ENCODE measurements around the gene SNRPB2. TPM values are rescaled to one million over a fixed set of nuclear protein-coding genes. Genes with fewer than 3 reads are reported as not detected.

SNRPB2 gene
- total and polyA plus RNA-seq, 2 donors (not counting 3 experiments of a cell fraction or from before 2014, with no cell fraction given) = 43.7 to 76.0 TPM

GRCh38 chr20:16745204-16745603, 15.4 kb downstream of the SNRPB2 start:
- H3K27ac ChIP-seq (ENCODE audit: insufficient read depth, low read depth, low read length) = no peak overlapping the region
- H3K36me3 ChIP-seq (ENCODE audit: control insufficient read depth in 2 of 2, extremely low read depth in 1 of 2, insufficient read depth in 2 of 2, low read length in 2 of 2) = peaks cover 0 to 2% of the 10 kb centered on the region in 2 experiments
- DNase-seq (ENCODE audit: low read depth, low spot score) = no peak
- H3K9me1 ChIP-seq (replicated peaks; ENCODE audit: control insufficient read depth, extremely low read depth, insufficient read depth, low read length) = no peaks in the 10 kb centered on the region
- POLR2A ChIA-PET = no interaction called here
- no peak overlapping the region for H3K9ac ChIP-seq (replicated peaks; ENCODE audit: extremely low read depth, insufficient read depth, low read length)
- intact Hi-C loops (cut with micrococcal nuclease) (no loop called here), dilution Hi-C loops (cut with MboI; ENCODE audit: extremely low pct_ligation_motif_present, low sequenced_read_pairs) (no loop called here)
- no peaks in the 10 kb centered on the region for H4K20me1 ChIP-seq (replicated peaks; ENCODE audit: control insufficient read depth, extremely low read depth, insufficient read depth, low read length)
- no peaks in the 10 kb centered on the region for H3K9me3 ChIP-seq (replicated peaks; ENCODE audit: control insufficient read depth, insufficient read depth, low read length)
- no peak overlapping the region for H3K4me3 ChIP-seq (replicated peaks in 1 of 3; ENCODE audit: insufficient read depth in 1 of 3, low read depth in 1 of 3, low read length in 3 of 3)
- H2AFZ ChIP-seq (ENCODE audit: low read depth, low read length) = no peak overlapping the region
- no peak for FAIRE-seq
- H3K4me1 ChIP-seq (ENCODE audit: control insufficient read depth, extremely low read depth, insufficient read depth, low read length) = no peaks in the 10 kb centered on the region
- peaks cover 3 to 4% of the 10 kb centered on the region in 2 experiments for H3K27me3 ChIP-seq (ENCODE audit: control insufficient read depth in 2 of 2, insufficient read depth in 2 of 2, low read length in 2 of 2)
- TF ChIP-seq GATA2 (IDR thresholded peaks at IDR 0.05; ENCODE audit: insufficient read depth, insufficient read length, low read depth, low read length) = no peak
- no peak for TF ChIP-seq POLR2A (IDR thresholded peaks at IDR 0.05; ENCODE audit: low read depth, low read length)
- TF ChIP-seq, protein P1, sequence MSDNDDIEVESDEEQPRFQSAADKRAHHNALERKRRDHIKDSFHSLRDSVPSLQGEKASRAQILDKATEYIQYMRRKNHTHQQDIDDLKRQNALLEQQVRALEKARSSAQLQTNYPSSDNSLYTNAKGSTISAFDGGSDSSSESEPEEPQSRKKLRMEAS (IDR thresholded peaks at IDR 0.05; ENCODE audit: insufficient read depth, insufficient read length) = no peak
- no peak for TF ChIP-seq JUN (IDR thresholded peaks at IDR 0.05; ENCODE audit: borderline replicate concordance, insufficient read depth, insufficient read length, low read depth)
- TF ChIP-seq, protein P2, sequence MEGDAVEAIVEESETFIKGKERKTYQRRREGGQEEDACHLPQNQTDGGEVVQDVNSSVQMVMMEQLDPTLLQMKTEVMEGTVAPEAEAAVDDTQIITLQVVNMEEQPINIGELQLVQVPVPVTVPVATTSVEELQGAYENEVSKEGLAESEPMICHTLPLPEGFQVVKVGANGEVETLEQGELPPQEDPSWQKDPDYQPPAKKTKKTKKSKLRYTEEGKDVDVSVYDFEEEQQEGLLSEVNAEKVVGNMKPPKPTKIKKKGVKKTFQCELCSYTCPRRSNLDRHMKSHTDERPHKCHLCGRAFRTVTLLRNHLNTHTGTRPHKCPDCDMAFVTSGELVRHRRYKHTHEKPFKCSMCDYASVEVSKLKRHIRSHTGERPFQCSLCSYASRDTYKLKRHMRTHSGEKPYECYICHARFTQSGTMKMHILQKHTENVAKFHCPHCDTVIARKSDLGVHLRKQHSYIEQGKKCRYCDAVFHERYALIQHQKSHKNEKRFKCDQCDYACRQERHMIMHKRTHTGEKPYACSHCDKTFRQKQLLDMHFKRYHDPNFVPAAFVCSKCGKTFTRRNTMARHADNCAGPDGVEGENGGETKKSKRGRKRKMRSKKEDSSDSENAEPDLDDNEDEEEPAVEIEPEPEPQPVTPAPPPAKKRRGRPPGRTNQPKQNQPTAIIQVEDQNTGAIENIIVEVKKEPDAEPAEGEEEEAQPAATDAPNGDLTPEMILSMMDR (IDR thresholded peaks at IDR 0.05; ENCODE audit: extremely low read depth in 1 of 2, insufficient read depth in 1 of 2, low read depth in 1 of 2, low read length in 2 of 2) = no peak
- no peak for TF ChIP-seq FOS (IDR thresholded peaks at IDR 0.05; ENCODE audit: borderline replicate concordance, insufficient read depth, low read length)
- TF ChIP-seq POLR2AphosphoS5 (IDR thresholded peaks at IDR 0.05; ENCODE audit: insufficient read depth, low read depth, low read length) = no peak
- TF ChIP-seq MYC (IDR thresholded peaks at IDR 0.05; ENCODE audit: low read depth, low read length) = no peak
- TF ChIP-seq EZH2 (IDR thresholded peaks at IDR 0.05; ENCODE audit: borderline replicate concordance, low read depth, low read length, severe bottlenecking) = no peak
- CTCF ChIA-PET = no interaction called here
- no peaks in the 10 kb centered on the region for H3K79me2 ChIP-seq (ENCODE audit: control insufficient read depth, insufficient read depth, low read length)
- no peak overlapping the region for H3K4me2 ChIP-seq (ENCODE audit: insufficient read depth, low read length)
- BruUV-seq (replicated peaks) = no TSS peak
